ENCODE measurements around the gene SCARB1. TPM values are rescaled to one million over a fixed set of nuclear protein-coding genes. Genes with fewer than 3 reads are reported as not detected.

SCARB1 gene
- total RNA-seq, 1 experiment from 2014 or later, result 31.3 TPM

DNA sequence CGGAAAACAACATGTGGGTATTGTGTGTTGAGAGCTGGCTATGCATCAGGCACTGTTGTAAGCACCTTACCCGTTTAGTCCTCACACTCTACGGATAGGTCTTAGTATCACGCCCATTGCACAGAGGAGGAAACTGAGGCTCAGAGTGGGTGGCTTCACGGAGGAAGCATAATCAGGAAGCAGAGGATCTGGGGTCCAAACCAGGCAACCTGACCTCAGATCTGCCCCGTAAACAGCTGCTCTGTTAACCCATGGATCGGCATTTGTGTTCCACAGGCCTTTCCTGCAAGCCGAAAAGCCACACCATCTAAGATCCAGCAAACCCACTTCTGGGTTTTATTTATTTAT lies 107.9 kb downstream of the SCARB1 start:
- no peak overlapping the region for H3K56ac ChIP-seq (ENCODE audit: insufficient read length, low read depth, low read length)
- Mint-ChIP-seq H3K9me3 (peaks cover 25 to 31% of the 10 kb centered on the region in 2 experiments), H3K27me3 (ENCODE audit: low read depth) (peaks cover 22% of the 10 kb centered on the region), H3K27ac (no peak overlapping the region), H3K4me1 (peaks cover 31% of the 10 kb centered on the region in 2 experiments), H3K4me3 (no peak overlapping the region), H3K36me3 (ENCODE audit: insufficient read depth in 1 of 3, low read depth in 3 of 3) (peaks cover 7 to 31% (median 20%) of the 10 kb centered on the region in 3 experiments; a peak in 6 of 7 replicates)
- H2AFZ ChIP-seq (ENCODE audit: low read length), result no peak overlapping the region
- H3K27ac ChIP-seq (ENCODE audit: insufficient read length, low read depth, low read length), result no peak overlapping the region
- no peak for DNase-seq
- no peak overlapping the region for H4K5ac ChIP-seq (ENCODE audit: insufficient read length, low read depth, low read length)
- H4K20me1 ChIP-seq (ENCODE audit: control insufficient read depth, insufficient read depth, insufficient read length), result no peaks in the 10 kb centered on the region
- no peaks in the 10 kb centered on the region for H3K23me2 ChIP-seq (ENCODE audit: insufficient read length, low read depth, low read length, poor library complexity, severe bottlenecking)
- H3K4me1 ChIP-seq (ENCODE audit: insufficient read depth, low read length), result no peaks in the 10 kb centered on the region
- no peak overlapping the region for H3K14ac ChIP-seq (ENCODE audit: insufficient read depth, low read length)
- TF ChIP-seq CTCF (conservative IDR thresholded peaks at IDR 0.05), result no peak
- no peaks in the 10 kb centered on the region for H3K79me2 ChIP-seq (ENCODE audit: insufficient read depth, low read length)
- no peak overlapping the region for H2AK5ac ChIP-seq (ENCODE audit: insufficient read length, low read length)
- H3K23ac ChIP-seq (ENCODE audit: insufficient read length, low read depth, low read length), result no peak overlapping the region
- H3K4me2 ChIP-seq (ENCODE audit: insufficient read depth, insufficient read length, low read length), result no peak overlapping the region
- no CpG with 5 or more reads among the region's 8 CpGs for WGBS (ENCODE audit: extremely low coverage, insufficient read length, low lambda C conversion rate)
- H3K18ac ChIP-seq (ENCODE audit: insufficient read length, low read depth, low read length), result no peak overlapping the region
- H2BK20ac ChIP-seq (ENCODE audit: low read depth, low read length, poor library complexity, severe bottlenecking), result no peak overlapping the region
- H3K27me3 ChIP-seq (ENCODE audit: insufficient read depth, low read length), result no peaks in the 10 kb centered on the region
- H2BK120ac ChIP-seq (ENCODE audit: low read depth, low read length, poor library complexity, severe bottlenecking), result no peak overlapping the region
- H3K79me1 ChIP-seq (ENCODE audit: insufficient read depth, low read depth, low read length, poor library complexity, severe bottlenecking), result no peaks in the 10 kb centered on the region
- no peak overlapping the region for H3K4ac ChIP-seq (ENCODE audit: low read depth, low read length)
- no peak overlapping the region for H2BK15ac ChIP-seq (ENCODE audit: low read depth, low read length)
- H4K8ac ChIP-seq (replicated peaks; ENCODE audit: insufficient read length, low read depth, low read length), result no peak overlapping the region
- H3K9ac ChIP-seq (ENCODE audit: extremely low read depth, insufficient read length, low read length), result no peak overlapping the region
- H2BK5ac ChIP-seq (ENCODE audit: insufficient read length, low read length), result no peak overlapping the region
- no peak overlapping the region for H2BK12ac ChIP-seq (ENCODE audit: insufficient read length, low read depth, low read length)
- no peak overlapping the region for H4K91ac ChIP-seq (ENCODE audit: insufficient read length, low read depth, low read length)
- H3T11ph ChIP-seq (ENCODE audit: low read length), result no peak overlapping the region
- no peaks in the 10 kb centered on the region for H3K9me3 ChIP-seq (ENCODE audit: control insufficient read depth, low read depth, low read length)
